GM12878 (cell line): ENCODE measurements around the gene SURF6. TPM values are rescaled to one million over a fixed set of nuclear protein-coding genes. Genes with fewer than 3 reads are reported as not detected.
"Not testable (repeated sequence)": the region's sequence is repeated elsewhere in the genome, so short reads cannot be mapped to it uniquely, and the experiment has no call there.

ENCODE experiments used
- ATAC-seq: fragments of 200-7000 bp; cut with Tn5 transposase; 3 replicates; pipeline ENCODE4 v1.9.1; 2020; ENCODE audit warnings: mild to moderate bottlenecking, moderate library complexity
- BruUV-seq: library from RNA; stranded (reverse); fragments of 400-500 nt; replicated peaks from 2 replicates; lab custom pipeline; 2021; lab: Mats Ljungman, UMichigan
- CTCF ChIA-PET: fragments of 300-600 bp; sonication (Branson Sonifier 250); formaldehyde crosslinking; extraction: SDS; loops from one replicate; lab custom pipeline; 2021; ENCODE audit warnings: inconsistent platforms; lab: Yijun Ruan, JAX
- POLR2A ChIA-PET: fragments of 350-600 bp; formaldehyde crosslinking; extraction: SDS; loops from one replicate; lab custom pipeline; 2021; ENCODE audit warnings: inconsistent platforms; lab: Charles Lee
- RAD21 ChIA-PET: fragments of 300-600 bp; sonication (Branson Sonifier 250); formaldehyde crosslinking; loops from one replicate; lab custom pipeline; 2023; ENCODE audit warnings: antibody characterized with exemption; ENCODE audit not compliant: unreplicated experiment; lab: Charles Lee
- SMC1A ChIA-PET: fragments of 300-600 bp; sonication (Branson Sonifier 250); formaldehyde crosslinking; loops from one replicate; lab custom pipeline; 2023; ENCODE audit not compliant: unreplicated experiment, uncharacterized antibody; lab: Charles Lee
- DNase-seq: peaks from one replicate; pipeline ENCODE4 v3.0.0-alpha.2; 2011; ENCODE audit warnings: low read depth, low spot score
- FAIRE-seq: peaks from 3 replicates; lab custom pipeline; 2011; peaks lifted over from hg19 to GRCh38; lab: Jason Lieb, UNC
- H2AFZ ChIP-seq: 2 replicates; pipeline ENCODE4 v1.6.0; 2011; ENCODE audit warnings: low read depth, low read length, control low read depth; ENCODE audit not compliant: control insufficient read depth
- H3K27ac ChIP-seq: 2 replicates; pipeline ENCODE4 v1.5.1; 2011; ENCODE audit warnings: control low read depth; ENCODE audit not compliant: control insufficient read depth, insufficient read depth
- H3K27me3 ChIP-seq, 2 experiments: replicated peaks in 1 of 2; 2 replicates each; pipeline versions ENCODE4 v1.6.0 to v1.6.1; 2011; ENCODE audit warnings: low read length in 1 of 2; ENCODE audit not compliant: control insufficient read depth in 2 of 2, insufficient read depth in 2 of 2
- H3K36me3 ChIP-seq, 2 experiments: 2 replicates each; pipeline ENCODE4 v1.5.1; 2011; ENCODE audit warnings: low read length in 1 of 2; ENCODE audit not compliant: control insufficient read depth in 2 of 2, insufficient read depth in 2 of 2
- H3K4me1 ChIP-seq: 2 replicates; pipeline ENCODE4 v1.6.1; 2011; ENCODE audit warnings: mild to moderate bottlenecking, low read length, moderate library complexity, mixed read lengths; ENCODE audit not compliant: control insufficient read depth, insufficient read depth
- H3K4me2 ChIP-seq: 2 replicates; pipeline ENCODE4 v1.6.0; 2011; ENCODE audit warnings: control low read depth; ENCODE audit not compliant: control insufficient read depth, insufficient read depth
- H3K4me3 ChIP-seq: fragments of 200-600 bp; sonication (generic); 2 replicates; pipeline ENCODE4 v1.5.1; 2016
- H3K79me2 ChIP-seq: 2 replicates; pipeline ENCODE4 v1.6.0; 2011; ENCODE audit warnings: low read length; ENCODE audit not compliant: control insufficient read depth, insufficient read depth
- H3K9ac ChIP-seq: 2 replicates; pipeline ENCODE4 v1.8.0; 2011; ENCODE audit warnings: low read length, control low read depth, mixed read lengths; ENCODE audit not compliant: control insufficient read depth, insufficient read depth
- H3K9me3 ChIP-seq: replicated peaks from 3 replicates; pipeline ENCODE4 v1.5.1; 2011; ENCODE audit warnings: mild to moderate bottlenecking, low read length; ENCODE audit not compliant: control insufficient read depth, insufficient read depth
- H4K20me1 ChIP-seq: 2 replicates; pipeline ENCODE4 v1.6.0; 2011; ENCODE audit not compliant: control insufficient read depth, insufficient read depth
- HDAC6 ChIP-seq: fragments of 200-600 bp; sonication (generic); IDR thresholded peaks from one replicate; pipeline ENCODE4 v1.8.0; 2017; ENCODE audit warnings: antibody characterized with exemption; ENCODE audit not compliant: unreplicated experiment
- MEF2A ChIP-seq: IDR thresholded peaks from 2 replicates; pipeline ENCODE4 v1.6.1; 2011; ENCODE audit warnings: low read depth, mild to moderate bottlenecking, low read length, moderate library complexity; ENCODE audit not compliant: insufficient read depth
- NBN ChIP-seq: fragments of 450-650 bp; IDR thresholded peaks from 2 replicates; pipeline ENCODE4 v1.6.1; 2016
- SREBF1 ChIP-seq: IDR thresholded peaks from 2 replicates; pipeline ENCODE4 v1.6.1; 2012; ENCODE audit warnings: mild to moderate bottlenecking, low read length
- STAT1 ChIP-seq: fragments of 450-650 bp; conservative IDR thresholded peaks from 2 replicates; pipeline ENCODE4 v1.6.1; 2014; ENCODE audit warnings: antibody characterized with exemption, mild to moderate bottlenecking
- STAT3 ChIP-seq: IDR thresholded peaks from 2 replicates; pipeline ENCODE4 v1.6.1; 2011; ENCODE audit warnings: low read depth, low read length, improper control_type of control experiment
- WRNIP1 ChIP-seq: IDR thresholded peaks from 2 replicates; pipeline ENCODE4 v1.6.1; 2011; ENCODE audit warnings: low read depth, low read length, improper control_type of control experiment, borderline replicate concordance
- WGBS: methylation state at CpG from one replicate; pipeline ENCODE4 v1.1.6; 2016; ENCODE audit warnings: low lambda C conversion rate; ENCODE audit not compliant: insufficient replicate concordance, insufficient coverage; ENCODE audit errors: missing lambda C conversion rate; 5-methylcytosine and 5-hydroxymethylcytosine counted together
- in situ Hi-C: fragments of 300-500 bp; cut with MboI; formaldehyde crosslinking; loops from 9 replicates; pipeline ENCODE4 v1.14.3; 2018; ENCODE audit warnings: mixed read lengths
- intact Hi-C: fragments of 100-400 bp; cut with micrococcal nuclease; formaldehyde crosslinking; loops from one replicate; pipeline ENCODE4 v1.14.2; 2022; ENCODE audit not compliant: unreplicated experiment
- polyA plus RNA-seq, 11 experiments: library from polyadenylated mRNA; depleted of rRNA in 4 of 11; unstranded in 6 of 11; stranded (reverse) in 5 of 11; fragments of >200 nt; fragmentation: Nextera tagmentation in 4 of 11; fragmentation: Illumina TruSeq in 1 of 11; extraction: Ambion mirVana in 4 of 11; extraction: Trizol in 1 of 11; gene quantifications; 1 replicate in 1 of 11; 2 replicates in 10 of 11; pipeline versions ENCODE4 v1.2.1 to v1.2.3, GENCODE V29; 2011 to 2016; ENCODE audit warnings: inconsistent platforms in 2 of 11, missing spikeins in 2 of 11, low read depth in 1 of 11
- total RNA-seq, 4 experiments: library from RNA; depleted of rRNA in 3 of 4; stranded (reverse); fragments of >200 nt in 3 of 4; fragmentation: Illumina TruSeq in 1 of 4; extraction: Trizol in 1 of 4; gene quantifications; 2 replicates each; pipeline versions ENCODE4 v1.2.1 to v1.2.3, GENCODE V29; 2013 to 2021

Gene SURF6
- total and polyA plus RNA-seq, 10 of the 15 experiments (the other 5 are each of a cell fraction or from before 2014, with no cell fraction given), result 2.2 to 27.2 (median 15.1) TPM

GRCh38 chr9:133377721-133378216 lies 41.8 kb upstream of the SURF6 start:
- Histone ChIP-seq H3K9ac (no peak overlapping the region), H3K27me3 (no peaks in the 10 kb centered on the region), H3K4me2 (no peak overlapping the region), H3K4me3 (no peak overlapping the region), H3K79me2 (peaks cover 31% of the 10 kb centered on the region), H4K20me1 (no peaks in the 10 kb centered on the region), H3K9me3 (no peaks in the 10 kb centered on the region; the same call in 2 of the 3 replicates), H2AFZ (no peak overlapping the region), H3K27ac (no peak overlapping the region), H3K36me3 (no peaks in the 10 kb centered on the region)
- ChIA-PET POLR2A (interaction anchor here (1.0 to 2.9 kb wide), 3 partner anchors 13 to 30 kb away, joined by 4 to 12 read pairs (median 10); partner anchors contain the start of genes MED22, RPL7A, SURF1 and SURF2), RAD21 (interaction anchor here (1.1 kb wide), 1 partner anchor 16 kb away, joined by 4 read pairs; no protein-coding TSS in a partner anchor), SMC1A (interaction anchor here (1.7 kb wide), 1 partner anchor 81 kb away, joined by 3 read pairs; no protein-coding TSS in a partner anchor), CTCF (interaction anchor here (1.2 to 1.8 kb wide), 5 partner anchors 12 to 139 kb away, joined by 3 to 4 read pairs (median 3); no protein-coding TSS in a partner anchor)
- no peak for ATAC-seq
- no peak for FAIRE-seq
- BruUV-seq, result no TSS peak
- WGBS, result 38% methylated on average over 6 of the region's 6 CpGs
- TF ChIP-seq MEF2A (no peak), HDAC6 (no peak), STAT3 (no peak), SREBF1 (no peak), WRNIP1 (no peak), STAT1 (no peak), NBN (no peak)
- TF ChIP-seq, all 136 proteins: peak for 0
- no peak for DNase-seq
- in situ Hi-C loops (no loop called here), intact Hi-C loops (loop anchor here (5.0 kb wide), 1 partner anchor 40 kb away; the partner anchor contains the start of gene REXO4)
- H3K4me1 ChIP-seq, result peaks cover 5% of the 10 kb centered on the region

GRCh38 chr9:133377280-133377679 lies 41.3 kb upstream of the SURF6 start:
- H3K4me3 ChIP-seq, H4K20me1 ChIP-seq, H3K4me2 ChIP-seq, H3K27me3 ChIP-seq, in situ Hi-C loops, H3K9me3 ChIP-seq, ATAC-seq, FAIRE-seq, H3K9ac ChIP-seq, DNase-seq, H3K36me3 ChIP-seq, H3K27ac ChIP-seq, BruUV-seq, H2AFZ ChIP-seq, H3K4me1 ChIP-seq: not testable (repeated sequence)
- POLR2A ChIA-PET, result interaction anchor here (0.8 to 2.9 kb wide), 5 partner anchors 12 to 1015 kb away, joined by 3 to 12 read pairs (median 4); partner anchors contain the start of genes MED22, REXO4, RPL7A and SURF1
- SMC1A ChIA-PET, result interaction anchor here (0.9 to 1.7 kb wide), 3 partner anchors 29 to 103 kb away, joined by 3 to 4 read pairs (median 3); partner anchors contain the start of genes MED22 and RPL7A
- intact Hi-C loops, result loop anchor here (5.0 kb wide), 1 partner anchor 40 kb away; the partner anchor contains the start of gene REXO4
- RAD21 ChIA-PET, result interaction anchor here (1.1 to 1.6 kb wide), 2 partner anchors 17 to 29 kb away, joined by 4 read pairs; partner anchors contain the start of genes MED22 and RPL7A
- H3K79me2 ChIP-seq, result peaks cover 36% of the 10 kb centered on the region
- CTCF ChIA-PET, result interaction anchor here (1.2 to 1.8 kb wide), 6 partner anchors 10 to 138 kb away, joined by 3 to 4 read pairs (median 3); no protein-coding TSS in a partner anchor
- 89% methylated on average over 14 of the region's 14 CpGs for WGBS
